Measurements from ENCODE around the gene CHST11. TPM values are rescaled to one million over a fixed set of nuclear protein-coding genes. Genes with fewer than 3 reads are reported as not detected.

CHST11 gene
- total and polyA plus RNA-seq, 9 of the 15 experiments (the other 6 are each of a cell fraction or from before 2014, with no cell fraction given), result 2.3 to 38.7 (median 15.0) TPM

DNA sequence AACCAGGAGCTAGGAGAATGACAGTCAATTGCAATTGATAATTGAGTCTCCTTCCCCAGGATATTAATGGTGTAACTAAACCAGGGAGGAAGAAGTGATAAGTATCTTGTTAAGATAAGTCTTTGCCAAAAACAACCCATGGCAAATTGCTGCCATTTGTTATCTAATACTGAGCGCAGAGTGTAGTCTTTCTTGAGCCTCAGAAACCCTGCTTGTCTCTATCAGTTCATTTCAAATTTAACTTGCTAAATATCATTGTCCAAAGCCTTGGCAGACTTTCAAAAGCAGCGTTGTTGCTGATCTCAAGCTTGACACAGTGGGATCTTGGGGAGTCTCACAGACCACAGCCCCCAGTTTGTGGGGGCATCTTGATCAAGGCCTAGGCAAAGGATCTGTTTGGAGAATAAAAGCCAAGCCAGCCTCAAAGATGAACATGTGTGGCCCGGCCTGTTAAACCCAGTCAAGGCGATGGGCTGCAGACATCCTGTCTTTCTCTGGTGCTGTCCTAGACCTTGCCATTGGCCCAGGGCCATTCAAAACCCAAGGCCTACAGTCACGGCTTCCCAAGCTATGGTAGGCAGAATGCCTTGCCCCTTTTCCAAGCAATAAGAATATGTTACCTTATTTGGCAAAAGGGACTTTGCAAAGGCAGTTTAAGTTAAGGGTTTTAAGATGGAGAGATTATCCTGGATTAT, 164.2 kb downstream of the CHST11 start:
- no peak for DNase-seq (ENCODE audit: extremely low read depth in 1 of 4, low spot score in 3 of 4)
- Histone ChIP-seq H3K9me3 (replicated peaks; ENCODE audit: control insufficient read depth, insufficient read depth, low read depth, low read length) (no peaks in the 10 kb centered on the region), H3K36me3 (ENCODE audit: control insufficient read depth, insufficient read depth, low read length) (0 out of 3 replicates have a peak, but pooled peaks cover 3% of the 10 kb centered on the region), H3K79me2 (ENCODE audit: control insufficient read depth, insufficient read depth, low read length) (peaks cover 24% of the 10 kb centered on the region; the same call in 2 of the 3 replicates), H3K4me2 (ENCODE audit: insufficient read depth, low read length) (no peak overlapping the region), H4K20me1 (replicated peaks; ENCODE audit: control insufficient read depth, insufficient read depth, low read length) (peaks cover 6% of the 10 kb centered on the region; the same call in 1 of the 2 replicates), H2AFZ (ENCODE audit: low read depth, low read length) (no peak overlapping the region), H3K9ac (ENCODE audit: insufficient read depth in 1 of 2, low read depth in 2 of 2, low read length in 2 of 2) (no peak overlapping the region), H3K4me3 (no peak overlapping the region), H3K9me1 (ENCODE audit: control insufficient read depth, insufficient read depth, low read length) (no peaks in the 10 kb centered on the region), H3K4me1 (replicated peaks in 1 of 2; ENCODE audit: control insufficient read depth in 2 of 2, insufficient read depth in 2 of 2, low read length in 2 of 2) (peaks cover 10 to 31% of the 10 kb centered on the region in 2 experiments; a peak in 4 of 5 replicates), H3K27me3 (ENCODE audit: control insufficient read depth in 2 of 2, insufficient read depth in 2 of 2, low read length in 2 of 2) (no peaks in the 10 kb centered on the region), H3K27ac (ENCODE audit: extremely low read depth, low read depth, low read length) (no peak overlapping the region)
- CTCF ChIA-PET (ENCODE audit: low intra/inter-chr PET ratio), result no interaction called here
- intact Hi-C loops (cut with micrococcal nuclease), result no loop called here
- no peak for FAIRE-seq
- ATAC-seq, result no peak
- no TSS peak for BruUV-seq (replicated peaks)
- in situ Hi-C loops (cut with MboI), result no loop called here
- WGBS (ENCODE audit: insufficient coverage, low coverage, missing lambda C conversion rate), result 51% methylated on average over 5 of the region's 5 CpGs
- POLR2A ChIA-PET, result interaction anchor here (1.3 to 1.8 kb wide), 3 partner anchors 10 to 38 kb away, joined by 3 to 6 read pairs (median 4); no protein-coding TSS in a partner anchor
- TF ChIP-seq NFRKB (IDR thresholded peaks at IDR 0.05; ENCODE audit: low read depth) (no peak), C11orf30 (IDR thresholded peaks at IDR 0.05; ENCODE audit: low read depth) (no peak), ZNF77 (CRISPR knock-in tag; IDR thresholded peaks at IDR 0.05) (no peak), ETV5 (CRISPR knock-in tag; IDR thresholded peaks at IDR 0.05; ENCODE audit: low read depth) (no peak), MAZ (CRISPR knock-in tag; conservative IDR thresholded peaks at IDR 0.05 in 1 of 2, IDR thresholded peaks at IDR 0.05 in 1 of 2) (no peak), ZNF766 (CRISPR knock-in tag; conservative IDR thresholded peaks at IDR 0.05) (peak; percentile 35; the same call in 1 of the 2 replicates), ZNF589 (CRISPR knock-in tag; IDR thresholded peaks at IDR 0.05; ENCODE audit: low read depth) (no peak), NFIC (IDR thresholded peaks at IDR 0.05) (peak; percentile 37; the same call in 1 of the 2 replicates)
- TF ChIP-seq, protein P1, sequence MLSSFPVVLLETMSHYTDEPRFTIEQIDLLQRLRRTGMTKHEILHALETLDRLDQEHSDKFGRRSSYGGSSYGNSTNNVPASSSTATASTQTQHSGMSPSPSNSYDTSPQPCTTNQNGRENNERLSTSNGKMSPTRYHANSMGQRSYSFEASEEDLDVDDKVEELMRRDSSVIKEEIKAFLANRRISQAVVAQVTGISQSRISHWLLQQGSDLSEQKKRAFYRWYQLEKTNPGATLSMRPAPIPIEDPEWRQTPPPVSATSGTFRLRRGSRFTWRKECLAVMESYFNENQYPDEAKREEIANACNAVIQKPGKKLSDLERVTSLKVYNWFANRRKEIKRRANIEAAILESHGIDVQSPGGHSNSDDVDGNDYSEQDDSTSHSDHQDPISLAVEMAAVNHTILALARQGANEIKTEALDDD (IDR thresholded peaks at IDR 0.05), result peak; percentile 36; the same call in 1 of the 2 replicates
- TF ChIP-seq, protein P2, sequence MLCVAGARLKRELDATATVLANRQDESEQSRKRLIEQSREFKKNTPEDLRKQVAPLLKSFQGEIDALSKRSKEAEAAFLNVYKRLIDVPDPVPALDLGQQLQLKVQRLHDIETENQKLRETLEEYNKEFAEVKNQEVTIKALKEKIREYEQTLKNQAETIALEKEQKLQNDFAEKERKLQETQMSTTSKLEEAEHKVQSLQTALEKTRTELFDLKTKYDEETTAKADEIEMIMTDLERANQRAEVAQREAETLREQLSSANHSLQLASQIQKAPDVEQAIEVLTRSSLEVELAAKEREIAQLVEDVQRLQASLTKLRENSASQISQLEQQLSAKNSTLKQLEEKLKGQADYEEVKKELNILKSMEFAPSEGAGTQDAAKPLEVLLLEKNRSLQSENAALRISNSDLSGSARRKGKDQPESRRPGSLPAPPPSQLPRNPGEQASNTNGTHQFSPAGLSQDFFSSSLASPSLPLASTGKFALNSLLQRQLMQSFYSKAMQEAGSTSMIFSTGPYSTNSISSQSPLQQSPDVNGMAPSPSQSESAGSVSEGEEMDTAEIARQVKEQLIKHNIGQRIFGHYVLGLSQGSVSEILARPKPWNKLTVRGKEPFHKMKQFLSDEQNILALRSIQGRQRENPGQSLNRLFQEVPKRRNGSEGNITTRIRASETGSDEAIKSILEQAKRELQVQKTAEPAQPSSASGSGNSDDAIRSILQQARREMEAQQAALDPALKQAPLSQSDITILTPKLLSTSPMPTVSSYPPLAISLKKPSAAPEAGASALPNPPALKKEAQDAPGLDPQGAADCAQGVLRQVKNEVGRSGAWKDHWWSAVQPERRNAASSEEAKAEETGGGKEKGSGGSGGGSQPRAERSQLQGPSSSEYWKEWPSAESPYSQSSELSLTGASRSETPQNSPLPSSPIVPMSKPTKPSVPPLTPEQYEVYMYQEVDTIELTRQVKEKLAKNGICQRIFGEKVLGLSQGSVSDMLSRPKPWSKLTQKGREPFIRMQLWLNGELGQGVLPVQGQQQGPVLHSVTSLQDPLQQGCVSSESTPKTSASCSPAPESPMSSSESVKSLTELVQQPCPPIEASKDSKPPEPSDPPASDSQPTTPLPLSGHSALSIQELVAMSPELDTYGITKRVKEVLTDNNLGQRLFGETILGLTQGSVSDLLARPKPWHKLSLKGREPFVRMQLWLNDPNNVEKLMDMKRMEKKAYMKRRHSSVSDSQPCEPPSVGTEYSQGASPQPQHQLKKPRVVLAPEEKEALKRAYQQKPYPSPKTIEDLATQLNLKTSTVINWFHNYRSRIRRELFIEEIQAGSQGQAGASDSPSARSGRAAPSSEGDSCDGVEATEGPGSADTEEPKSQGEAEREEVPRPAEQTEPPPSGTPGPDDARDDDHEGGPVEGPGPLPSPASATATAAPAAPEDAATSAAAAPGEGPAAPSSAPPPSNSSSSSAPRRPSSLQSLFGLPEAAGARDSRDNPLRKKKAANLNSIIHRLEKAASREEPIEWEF (CRISPR knock-in tag; IDR thresholded peaks at IDR 0.05), result no peak
- TF ChIP-seq, protein P3, sequence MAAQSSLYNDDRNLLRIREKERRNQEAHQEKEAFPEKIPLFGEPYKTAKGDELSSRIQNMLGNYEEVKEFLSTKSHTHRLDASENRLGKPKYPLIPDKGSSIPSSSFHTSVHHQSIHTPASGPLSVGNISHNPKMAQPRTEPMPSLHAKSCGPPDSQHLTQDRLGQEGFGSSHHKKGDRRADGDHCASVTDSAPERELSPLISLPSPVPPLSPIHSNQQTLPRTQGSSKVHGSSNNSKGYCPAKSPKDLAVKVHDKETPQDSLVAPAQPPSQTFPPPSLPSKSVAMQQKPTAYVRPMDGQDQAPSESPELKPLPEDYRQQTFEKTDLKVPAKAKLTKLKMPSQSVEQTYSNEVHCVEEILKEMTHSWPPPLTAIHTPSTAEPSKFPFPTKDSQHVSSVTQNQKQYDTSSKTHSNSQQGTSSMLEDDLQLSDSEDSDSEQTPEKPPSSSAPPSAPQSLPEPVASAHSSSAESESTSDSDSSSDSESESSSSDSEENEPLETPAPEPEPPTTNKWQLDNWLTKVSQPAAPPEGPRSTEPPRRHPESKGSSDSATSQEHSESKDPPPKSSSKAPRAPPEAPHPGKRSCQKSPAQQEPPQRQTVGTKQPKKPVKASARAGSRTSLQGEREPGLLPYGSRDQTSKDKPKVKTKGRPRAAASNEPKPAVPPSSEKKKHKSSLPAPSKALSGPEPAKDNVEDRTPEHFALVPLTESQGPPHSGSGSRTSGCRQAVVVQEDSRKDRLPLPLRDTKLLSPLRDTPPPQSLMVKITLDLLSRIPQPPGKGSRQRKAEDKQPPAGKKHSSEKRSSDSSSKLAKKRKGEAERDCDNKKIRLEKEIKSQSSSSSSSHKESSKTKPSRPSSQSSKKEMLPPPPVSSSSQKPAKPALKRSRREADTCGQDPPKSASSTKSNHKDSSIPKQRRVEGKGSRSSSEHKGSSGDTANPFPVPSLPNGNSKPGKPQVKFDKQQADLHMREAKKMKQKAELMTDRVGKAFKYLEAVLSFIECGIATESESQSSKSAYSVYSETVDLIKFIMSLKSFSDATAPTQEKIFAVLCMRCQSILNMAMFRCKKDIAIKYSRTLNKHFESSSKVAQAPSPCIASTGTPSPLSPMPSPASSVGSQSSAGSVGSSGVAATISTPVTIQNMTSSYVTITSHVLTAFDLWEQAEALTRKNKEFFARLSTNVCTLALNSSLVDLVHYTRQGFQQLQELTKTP (IDR thresholded peaks at IDR 0.05; ENCODE audit: low read depth in 1 of 2, partially characterized antibody in 2 of 2), result no peak
